Measurements from ENCODE around the gene LRMDA.
"Not testable (repeated sequence)": the region's sequence is repeated elsewhere in the genome, so short reads cannot be mapped to it uniquely, and the experiment has no call there.

LRMDA gene

GRCh38 chr10:75746356-75746755 is 314.9 kb downstream of the LRMDA start:
- no peak for DNase-seq (ENCODE audit: low read depth)

GRCh38 chr10:75750093-75750875 is 318.9 kb downstream of the LRMDA start:
- DNase-seq (ENCODE audit: low read depth), result not testable (repeated sequence)

- no peak for DNase-seq (ENCODE audit: low read depth)
Measured at GRCh38 chr10:75751232-75751631, 319.8 kb downstream of the LRMDA start.

- no peak for DNase-seq (ENCODE audit: low read depth)
Measured at GRCh38 chr10:75753621-75754020, 322.2 kb downstream of the LRMDA start.

- no peak for DNase-seq (ENCODE audit: low read depth)
Measured at GRCh38 chr10:75754096-75754831, 322.8 kb downstream of the LRMDA start.

- DNase-seq (ENCODE audit: low read depth), result no peak
Measured at GRCh38 chr10:75755528-75755927, 324.1 kb downstream of the LRMDA start.

GRCh38 chr10:75761289-75761688 is 329.9 kb downstream of the LRMDA start:
- DNase-seq (ENCODE audit: low read depth), result no peak

GRCh38 chr10:75762431-75762802 is 331.0 kb downstream of the LRMDA start:
- no peak for DNase-seq (ENCODE audit: low read depth)

- DNase-seq (ENCODE audit: low read depth), result no peak
Measured at GRCh38 chr10:75763652-75764051, 332.2 kb downstream of the LRMDA start.

- DNase-seq (ENCODE audit: low read depth), result no peak
Measured at GRCh38 chr10:75764974-75765788, 333.8 kb downstream of the LRMDA start.

GRCh38 chr10:75765789-75766096 is 334.3 kb downstream of the LRMDA start:
- DNase-seq (ENCODE audit: low read depth), result no peak

GRCh38 chr10:75766106-75766505 is 334.7 kb downstream of the LRMDA start:
- DNase-seq (ENCODE audit: low read depth), result no peak

GRCh38 chr10:75766752-75767151 is 335.3 kb downstream of the LRMDA start:
- not testable (repeated sequence) for DNase-seq (ENCODE audit: low read depth)

- no peak for DNase-seq (ENCODE audit: low read depth)
Measured at GRCh38 chr10:75770626-75771081, 339.2 kb downstream of the LRMDA start.

GRCh38 chr10:75771606-75772005 is 340.2 kb downstream of the LRMDA start:
- no peak for DNase-seq (ENCODE audit: low read depth)

- DNase-seq (ENCODE audit: low read depth), result no peak
Measured at GRCh38 chr10:75772153-75772887, 340.9 kb downstream of the LRMDA start.

- DNase-seq (ENCODE audit: low read depth), result no peak
Measured at GRCh38 chr10:75773231-75773780, 341.9 kb downstream of the LRMDA start.

GRCh38 chr10:75773813-75774782 is 342.7 kb downstream of the LRMDA start:
- no peak for DNase-seq (ENCODE audit: low read depth)

GRCh38 chr10:75774783-75775490 is 343.5 kb downstream of the LRMDA start:
- DNase-seq (ENCODE audit: low read depth), result no peak

Measured in activated T-cell treated with anti-CD3 and anti-CD28 coated beads for 24 hours (primary cell).